GM12864 (cell line): ENCODE measurements around the gene RNU7-1.

Experiments used
- DNase-seq: peaks from one replicate; pipeline ENCODE4 v3.0.0-alpha.2; 2011; ENCODE audit warnings: low read depth
- H3K4me3 ChIP-seq: 2 replicates; pipeline ENCODE4 v1.5.1; 2011; ENCODE audit warnings: mild to moderate bottlenecking, low read depth, low read length, control low read depth
- TF ChIP-seq, protein P1 (sequence below): IDR thresholded peaks from 2 replicates; pipeline ENCODE4 v1.5.1; 2011; ENCODE audit warnings: low read depth, mild to moderate bottlenecking, moderate library complexity, low read length, control low read depth, inconsistent platforms; ENCODE audit errors: missing control alignments

Gene RNU7-1

DNA sequence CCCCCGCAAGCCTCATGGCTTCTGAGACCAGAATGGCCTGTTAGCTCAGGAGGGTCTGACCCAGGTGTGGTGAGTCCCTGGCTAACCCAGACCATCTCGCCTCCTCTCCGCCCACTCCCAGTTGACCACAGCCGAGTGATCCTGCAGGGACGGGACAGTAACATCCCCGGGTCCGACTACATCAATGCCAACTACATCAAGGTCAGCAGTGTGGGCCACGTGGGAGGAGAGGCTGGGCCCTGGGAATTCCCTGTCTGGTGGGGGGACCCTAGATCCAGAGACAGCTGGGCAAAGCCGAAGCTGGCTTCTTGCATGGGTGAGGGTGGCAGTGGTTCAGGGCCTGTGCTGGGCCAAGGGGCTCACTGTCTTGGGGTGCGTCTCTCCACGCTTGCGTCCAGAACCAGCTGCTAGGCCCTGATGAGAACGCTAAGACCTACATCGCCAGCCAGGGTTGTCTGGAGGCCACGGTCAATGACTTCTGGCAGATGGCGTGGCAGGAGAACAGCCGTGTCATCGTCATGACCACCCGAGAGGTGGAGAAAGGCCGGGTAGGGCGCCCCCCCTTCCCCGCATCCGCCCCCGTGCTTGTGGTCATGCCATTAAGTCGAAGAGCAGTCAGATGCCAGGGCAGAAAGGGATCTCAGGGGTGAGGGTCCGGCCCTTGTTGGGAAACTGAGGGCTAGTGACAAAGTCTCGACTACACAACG, 12.6 kb downstream of the RNU7-1 start:
- TF ChIP-seq, protein P1, sequence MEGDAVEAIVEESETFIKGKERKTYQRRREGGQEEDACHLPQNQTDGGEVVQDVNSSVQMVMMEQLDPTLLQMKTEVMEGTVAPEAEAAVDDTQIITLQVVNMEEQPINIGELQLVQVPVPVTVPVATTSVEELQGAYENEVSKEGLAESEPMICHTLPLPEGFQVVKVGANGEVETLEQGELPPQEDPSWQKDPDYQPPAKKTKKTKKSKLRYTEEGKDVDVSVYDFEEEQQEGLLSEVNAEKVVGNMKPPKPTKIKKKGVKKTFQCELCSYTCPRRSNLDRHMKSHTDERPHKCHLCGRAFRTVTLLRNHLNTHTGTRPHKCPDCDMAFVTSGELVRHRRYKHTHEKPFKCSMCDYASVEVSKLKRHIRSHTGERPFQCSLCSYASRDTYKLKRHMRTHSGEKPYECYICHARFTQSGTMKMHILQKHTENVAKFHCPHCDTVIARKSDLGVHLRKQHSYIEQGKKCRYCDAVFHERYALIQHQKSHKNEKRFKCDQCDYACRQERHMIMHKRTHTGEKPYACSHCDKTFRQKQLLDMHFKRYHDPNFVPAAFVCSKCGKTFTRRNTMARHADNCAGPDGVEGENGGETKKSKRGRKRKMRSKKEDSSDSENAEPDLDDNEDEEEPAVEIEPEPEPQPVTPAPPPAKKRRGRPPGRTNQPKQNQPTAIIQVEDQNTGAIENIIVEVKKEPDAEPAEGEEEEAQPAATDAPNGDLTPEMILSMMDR: no peak

DNA sequence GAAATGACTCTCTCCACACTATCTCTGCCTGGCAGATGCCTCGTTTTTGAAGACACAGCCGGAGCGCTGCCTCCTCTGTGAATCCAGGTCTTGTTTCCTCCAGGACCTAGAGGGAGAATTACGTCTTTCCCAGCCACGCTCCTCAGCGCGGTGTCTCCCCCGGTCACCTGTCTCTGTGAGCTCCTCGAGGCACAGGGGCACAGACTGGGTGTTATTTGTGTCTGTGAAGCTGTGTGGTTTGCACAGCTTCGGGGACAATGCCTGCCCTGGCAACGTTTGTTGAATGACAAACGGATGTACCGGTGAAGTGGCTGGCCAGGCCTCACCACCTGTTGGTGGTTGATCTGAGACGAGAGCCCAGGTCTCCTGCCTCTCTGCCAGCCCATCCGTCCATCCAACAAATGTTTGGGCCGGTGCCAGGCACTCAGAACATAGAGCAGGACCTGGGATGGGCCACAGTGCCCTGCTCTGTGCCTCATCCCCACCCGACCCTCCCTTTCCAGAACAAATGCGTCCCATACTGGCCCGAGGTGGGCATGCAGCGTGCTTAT, 13.6 kb downstream of the RNU7-1 start:
- DNase-seq: no peak
- TF ChIP-seq, protein P1: no peak
- H3K4me3 ChIP-seq: peak overlapping the region; percentile 93

More for the DNA sequence above, 12.6 kb downstream of the RNU7-1 start:
- peak overlapping the region; percentile 93 for H3K4me3 ChIP-seq
- no peak for DNase-seq

DNA sequence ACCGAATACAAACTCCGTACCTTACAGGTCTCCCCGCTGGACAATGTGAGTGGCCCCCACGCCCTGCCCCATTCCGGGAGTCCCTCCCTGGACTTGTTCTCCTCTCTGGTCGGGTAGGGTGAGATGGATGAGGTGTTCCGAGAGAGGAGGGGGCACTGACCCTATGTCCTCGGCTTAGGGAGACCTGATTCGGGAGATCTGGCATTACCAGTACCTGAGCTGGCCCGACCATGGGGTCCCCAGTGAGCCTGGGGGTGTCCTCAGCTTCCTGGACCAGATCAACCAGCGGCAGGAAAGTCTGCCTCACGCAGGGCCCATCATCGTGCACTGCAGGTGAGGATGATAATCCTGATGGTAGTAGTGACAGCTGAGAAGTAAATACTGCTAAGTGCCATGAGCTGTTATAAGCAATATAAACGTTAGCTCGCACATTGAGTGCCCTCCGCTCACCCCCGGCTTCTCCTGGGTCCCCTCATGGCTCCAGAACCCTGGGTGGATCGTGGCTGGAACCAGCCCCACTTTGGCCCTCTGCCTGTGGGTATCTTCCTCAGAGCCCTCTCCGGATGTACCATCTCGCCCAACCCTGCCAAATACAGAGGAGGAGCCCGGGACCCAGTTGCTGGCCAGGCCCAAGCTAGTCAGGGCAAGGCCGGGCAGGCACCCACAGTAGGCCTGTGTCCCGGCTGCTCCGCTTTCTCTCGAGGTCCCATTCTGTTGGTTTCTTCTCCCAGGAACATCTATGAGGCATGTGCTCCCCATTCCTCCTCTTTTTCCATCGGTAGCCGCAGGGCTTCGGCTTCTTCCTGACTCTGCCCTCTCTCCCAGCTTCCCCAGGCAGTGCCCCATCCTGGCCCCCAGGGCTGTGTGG, 14.4 kb downstream of the RNU7-1 start:
- peak overlapping the region; percentile 93 for H3K4me3 ChIP-seq
- DNase-seq: no peak
- TF ChIP-seq, protein P1: no peak

DNA sequence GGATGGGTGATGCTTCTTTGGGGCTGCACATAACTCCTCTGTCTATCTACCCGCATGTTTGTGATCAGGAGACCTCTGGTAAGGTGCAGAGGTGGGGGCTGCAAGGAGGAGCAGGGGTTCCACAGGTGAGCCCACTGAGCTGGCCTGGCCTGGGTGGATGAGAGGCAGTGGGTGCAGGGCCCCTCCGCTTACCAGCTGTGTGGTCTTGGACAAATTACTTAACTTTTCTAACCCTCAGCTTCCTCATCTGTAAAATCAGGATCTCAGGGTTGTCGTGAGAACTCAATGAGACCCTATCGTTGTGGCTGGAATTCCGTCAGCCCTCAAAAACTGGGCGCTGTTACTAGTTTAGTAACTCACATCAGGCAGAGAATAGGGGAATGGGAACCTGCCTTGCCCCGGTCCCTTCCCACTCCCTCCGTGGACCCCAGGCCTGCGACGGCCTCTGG, 15.0 kb downstream of the RNU7-1 start:
- TF ChIP-seq, protein P1: no peak
- H3K4me3 ChIP-seq: peak overlapping the region; percentile 93
- no peak for DNase-seq

DNA sequence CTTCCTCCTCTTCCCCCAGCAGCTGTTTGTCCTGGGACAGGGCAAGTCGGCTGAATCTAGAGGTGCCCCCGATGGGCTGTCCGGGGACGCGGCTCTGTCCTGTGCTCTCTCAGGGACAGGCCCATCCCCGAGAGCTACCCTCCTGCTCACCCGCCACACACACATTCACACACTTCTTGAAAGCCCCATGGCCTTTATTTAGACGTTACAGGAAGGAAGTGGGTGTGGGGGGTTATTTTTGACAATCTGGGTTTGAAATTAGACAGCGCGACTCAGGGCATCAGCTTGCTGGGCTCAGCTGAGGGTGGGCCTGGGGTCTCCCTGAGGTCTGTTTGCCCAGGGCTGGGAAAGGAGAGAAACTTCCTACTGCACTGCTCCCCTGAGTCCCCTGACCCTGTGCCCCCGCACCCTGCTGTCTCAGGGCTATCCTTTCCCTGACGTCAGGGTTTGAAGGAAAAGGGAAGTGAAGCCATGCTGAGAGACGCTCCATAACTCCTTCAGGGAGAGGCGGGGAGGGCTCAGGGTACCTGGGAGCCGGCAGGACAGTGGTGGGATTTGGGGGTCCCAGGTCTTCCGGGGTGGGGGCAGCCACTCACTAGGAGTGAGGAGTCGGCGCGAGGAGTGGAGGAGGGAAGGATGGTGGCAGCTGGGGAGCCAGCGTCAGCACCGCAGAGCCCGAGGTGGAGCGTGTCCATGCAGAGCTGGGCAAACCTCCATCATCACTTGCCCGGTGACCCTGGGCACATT, 15.6 kb downstream of the RNU7-1 start:
- H3K4me3 ChIP-seq: peak overlapping the region; percentile 93
- TF ChIP-seq, protein P1: no peak
- peak; percentile 84 for DNase-seq

DNA sequence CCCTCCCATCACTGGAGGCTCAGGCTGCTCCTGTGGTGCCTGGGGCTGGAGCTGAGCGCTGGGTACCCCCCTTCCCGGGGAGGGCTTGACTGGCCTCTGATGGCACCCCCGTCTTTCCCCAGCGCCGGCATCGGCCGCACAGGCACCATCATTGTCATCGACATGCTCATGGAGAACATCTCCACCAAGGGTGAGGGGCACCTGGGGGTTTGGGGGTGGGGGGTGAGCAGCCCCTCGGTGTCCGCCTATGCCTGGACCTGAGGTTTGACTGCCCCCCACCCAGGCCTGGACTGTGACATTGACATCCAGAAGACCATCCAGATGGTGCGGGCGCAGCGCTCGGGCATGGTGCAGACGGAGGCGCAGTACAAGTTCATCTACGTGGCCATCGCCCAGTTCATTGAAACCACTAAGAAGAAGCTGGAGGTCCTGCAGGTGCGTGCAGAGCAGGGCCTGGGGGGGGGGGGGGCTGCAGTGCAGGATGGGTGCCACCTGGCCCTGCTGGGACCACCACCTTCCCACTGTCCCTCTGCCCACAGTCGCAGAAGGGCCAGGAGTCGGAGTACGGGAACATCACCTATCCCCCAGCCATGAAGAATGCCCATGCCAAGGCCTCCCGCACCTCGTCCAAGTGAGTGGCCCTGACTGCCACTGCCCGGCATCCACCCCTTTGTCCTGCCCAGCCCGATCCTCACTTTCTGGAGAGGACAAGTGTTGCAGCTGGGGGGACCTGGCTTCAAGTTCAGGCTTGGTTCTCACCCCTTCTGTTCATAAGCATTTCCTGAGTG, 16.4 kb downstream of the RNU7-1 start:
- no peak for DNase-seq
- TF ChIP-seq, protein P1: no peak
- H3K4me3 ChIP-seq: peak overlapping the region; percentile 93
